ENCODE results near the gene TTC39B.

DNA sequence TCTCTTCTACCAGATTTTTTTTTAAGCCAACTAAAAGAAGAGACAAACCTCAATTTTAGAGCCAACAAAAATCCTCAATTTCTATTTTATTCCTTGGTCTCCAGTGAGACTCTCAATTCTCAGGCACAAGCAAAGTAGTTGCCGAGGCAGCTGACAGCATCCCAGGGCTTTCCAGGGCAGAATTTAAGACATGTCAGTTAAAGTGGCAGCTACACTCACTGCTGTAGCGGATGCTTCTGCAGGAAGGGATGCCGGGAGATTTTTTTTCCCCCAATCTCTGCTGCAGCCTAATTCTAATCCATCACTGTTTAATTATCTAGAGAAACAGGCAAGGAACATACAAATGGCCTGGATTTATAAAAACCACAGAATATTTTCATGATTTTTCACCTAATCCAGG is 57.0 kb downstream of the TTC39B start:
- TF ChIP-seq POLR2A (IDR thresholded peaks at IDR 0.05) (no peak), EP300 (IDR thresholded peaks at IDR 0.05) (no peak)
- TF ChIP-seq, protein P1, sequence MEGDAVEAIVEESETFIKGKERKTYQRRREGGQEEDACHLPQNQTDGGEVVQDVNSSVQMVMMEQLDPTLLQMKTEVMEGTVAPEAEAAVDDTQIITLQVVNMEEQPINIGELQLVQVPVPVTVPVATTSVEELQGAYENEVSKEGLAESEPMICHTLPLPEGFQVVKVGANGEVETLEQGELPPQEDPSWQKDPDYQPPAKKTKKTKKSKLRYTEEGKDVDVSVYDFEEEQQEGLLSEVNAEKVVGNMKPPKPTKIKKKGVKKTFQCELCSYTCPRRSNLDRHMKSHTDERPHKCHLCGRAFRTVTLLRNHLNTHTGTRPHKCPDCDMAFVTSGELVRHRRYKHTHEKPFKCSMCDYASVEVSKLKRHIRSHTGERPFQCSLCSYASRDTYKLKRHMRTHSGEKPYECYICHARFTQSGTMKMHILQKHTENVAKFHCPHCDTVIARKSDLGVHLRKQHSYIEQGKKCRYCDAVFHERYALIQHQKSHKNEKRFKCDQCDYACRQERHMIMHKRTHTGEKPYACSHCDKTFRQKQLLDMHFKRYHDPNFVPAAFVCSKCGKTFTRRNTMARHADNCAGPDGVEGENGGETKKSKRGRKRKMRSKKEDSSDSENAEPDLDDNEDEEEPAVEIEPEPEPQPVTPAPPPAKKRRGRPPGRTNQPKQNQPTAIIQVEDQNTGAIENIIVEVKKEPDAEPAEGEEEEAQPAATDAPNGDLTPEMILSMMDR (IDR thresholded peaks at IDR 0.05), result no peak
